ENCODE results near the gene TMEM239. TPM values are rescaled to one million over a fixed set of nuclear protein-coding genes. Genes with fewer than 3 reads are reported as not detected.
"Not testable (repeated sequence)": the region's sequence is repeated elsewhere in the genome, so short reads cannot be mapped to it uniquely, and the experiment has no call there.

Gene TMEM239
- total RNA-seq = not detected
- total RNA-seq = 0 reads per million in 2 donors

- ATAC-seq (no peak), DNase-seq (no peak)
- H3K9me3 ChIP-seq (ENCODE audit: control insufficient read depth, low read length, poor library complexity, severe bottlenecking) = no peaks in the 10 kb centered on the region
- Mint-ChIP-seq H3K27me3 (peaks cover 34% of the 10 kb centered on the region), H3K4me3 (no peak within 1 kb of the TSS), H3K27ac (peak within 1 kb of the TSS; percentile 68), H3K36me3 (ENCODE audit: low read depth) (peaks cover 7% of the 10 kb centered on the region), H3K4me1 (peaks cover 12% of the 10 kb centered on the region)
Measured at GRCh38 chr20:2816030-2816582, at the start of gene TMEM239. Gene TMEM239, plus strand, starts transcription at chr20:2816364. Its CDS starts 191 bp downstream, at chr20:2816555.

GRCh38 chr20:2767768-2768631 lies 48.2 kb upstream of the TMEM239 start:
- ATAC-seq = no peak
- Mint-ChIP-seq H3K4me3 (no peak overlapping the region), H3K27me3 (peaks cover 29% of the 10 kb centered on the region), H3K4me1 (peaks cover 2% of the 10 kb centered on the region), H3K27ac (no peak overlapping the region), H3K36me3 (ENCODE audit: low read depth) (peaks cover 6% of the 10 kb centered on the region)
- no peak for DNase-seq
- H3K9me3 ChIP-seq (ENCODE audit: control insufficient read depth, low read length, poor library complexity, severe bottlenecking) = no peaks in the 10 kb centered on the region

GRCh38 chr20:2768632-2769015 lies 47.5 kb upstream of the TMEM239 start:
- peaks cover 2% of the 10 kb centered on the region for H3K4me1 Mint-ChIP-seq
- peaks cover 29% of the 10 kb centered on the region for H3K27me3 Mint-ChIP-seq
- DNase-seq (no peak), ATAC-seq (no peak)
- H3K27ac Mint-ChIP-seq = no peak overlapping the region
- H3K4me3 Mint-ChIP-seq = no peak overlapping the region
- no peaks in the 10 kb centered on the region for H3K9me3 ChIP-seq (ENCODE audit: control insufficient read depth, low read length, poor library complexity, severe bottlenecking)
- H3K36me3 Mint-ChIP-seq (ENCODE audit: low read depth) = peaks cover 6% of the 10 kb centered on the region

GRCh38 chr20:2770091-2770490 lies 46.1 kb upstream of the TMEM239 start:
- H3K4me1 Mint-ChIP-seq; H3K4me3 Mint-ChIP-seq; DNase-seq; H3K36me3 Mint-ChIP-seq (ENCODE audit: low read depth); H3K27ac Mint-ChIP-seq; H3K9me3 ChIP-seq (ENCODE audit: control insufficient read depth, low read length, poor library complexity, severe bottlenecking); ATAC-seq: not testable (repeated sequence)
- H3K27me3 Mint-ChIP-seq = peaks cover 34% of the 10 kb centered on the region

DNA sequence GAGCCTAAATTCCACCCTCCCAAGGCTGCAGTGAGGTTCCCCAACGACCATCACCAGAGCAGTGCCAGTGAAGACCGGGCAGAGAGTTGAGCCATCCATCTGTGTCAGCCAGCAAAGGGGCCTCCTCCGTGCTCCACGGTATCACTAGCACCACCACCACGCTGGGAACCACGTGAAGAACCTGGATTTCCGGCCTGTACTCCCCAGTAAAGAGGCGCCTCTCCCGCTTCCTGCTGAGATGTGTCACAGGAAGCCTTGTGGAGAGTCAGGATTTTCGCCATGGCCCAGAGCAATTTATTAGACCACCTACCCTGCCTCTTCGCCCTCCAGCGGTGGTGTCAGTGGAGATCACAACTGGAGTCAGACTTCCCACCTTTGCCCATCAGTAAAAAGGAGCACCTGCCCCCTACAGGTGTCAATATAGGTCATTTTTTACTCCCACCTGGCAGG lies 44.5 kb upstream of the TMEM239 start:
- Mint-ChIP-seq H3K4me1 (peaks cover 2% of the 10 kb centered on the region), H3K4me3 (peak overlapping the region; percentile 7), H3K36me3 (ENCODE audit: low read depth) (peaks cover 6% of the 10 kb centered on the region), H3K27ac (no peak overlapping the region), H3K27me3 (peaks cover 36% of the 10 kb centered on the region)
- ATAC-seq = no peak
- no peak for DNase-seq
- no peaks in the 10 kb centered on the region for H3K9me3 ChIP-seq (ENCODE audit: control insufficient read depth, low read length, poor library complexity, severe bottlenecking)

GRCh38 chr20:2773812-2774211 lies 42.4 kb upstream of the TMEM239 start:
- H3K9me3 ChIP-seq (ENCODE audit: control insufficient read depth, low read length, poor library complexity, severe bottlenecking) = no peaks in the 10 kb centered on the region
- Mint-ChIP-seq H3K27me3 (peaks cover 25% of the 10 kb centered on the region), H3K4me1 (peaks cover 2% of the 10 kb centered on the region), H3K4me3 (no peak overlapping the region), H3K27ac (no peak overlapping the region), H3K36me3 (ENCODE audit: low read depth) (peaks cover 2% of the 10 kb centered on the region)
- DNase-seq (no peak), ATAC-seq (no peak)

- ATAC-seq = no peak
- H3K9me3 ChIP-seq (ENCODE audit: control insufficient read depth, low read length, poor library complexity, severe bottlenecking) = no peaks in the 10 kb centered on the region
- H3K4me1 Mint-ChIP-seq = peaks cover 2% of the 10 kb centered on the region
- no peak overlapping the region for H3K27ac Mint-ChIP-seq
- H3K27me3 Mint-ChIP-seq = peaks cover 22% of the 10 kb centered on the region
- no peak overlapping the region for H3K4me3 Mint-ChIP-seq
- H3K36me3 Mint-ChIP-seq (ENCODE audit: low read depth) = no peaks in the 10 kb centered on the region
- DNase-seq = no peak
Measured at GRCh38 chr20:2775139-2775538, 41.0 kb upstream of the TMEM239 start.

DNA sequence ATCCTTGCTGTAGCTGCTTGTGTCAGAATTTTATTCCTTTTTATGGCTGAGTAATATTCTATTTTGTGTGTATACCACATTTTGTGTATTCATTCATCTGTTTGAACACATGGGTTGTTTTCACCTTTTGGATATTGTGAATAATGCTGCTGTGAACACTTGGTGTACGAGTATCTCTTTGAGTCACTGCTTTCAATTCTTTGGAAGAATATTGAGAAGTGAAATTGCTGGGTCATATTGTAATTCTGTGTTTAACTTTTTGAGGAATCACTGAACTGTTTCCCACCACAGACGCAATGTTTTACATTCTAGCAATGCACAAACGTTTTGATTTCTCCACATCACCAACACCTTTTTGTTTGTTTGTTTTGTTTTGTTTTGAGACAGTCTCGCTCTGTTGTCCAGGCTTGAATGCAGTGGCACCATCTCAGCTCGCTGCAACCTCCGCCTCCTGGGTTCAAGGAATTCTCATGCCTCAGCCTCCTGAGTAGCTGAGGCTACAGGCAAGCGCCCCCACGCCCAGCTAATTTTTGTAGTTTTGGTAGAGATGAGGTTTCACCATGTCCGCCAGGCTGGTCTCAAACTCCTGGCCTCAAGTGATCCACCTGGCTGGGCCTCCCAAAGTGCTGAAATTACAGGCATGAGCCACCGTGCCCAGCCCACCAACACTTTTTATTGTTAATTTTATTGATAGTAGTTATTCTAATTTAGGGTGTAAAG lies 37.4 kb upstream of the TMEM239 start:
- H3K4me1 Mint-ChIP-seq = no peaks in the 10 kb centered on the region
- DNase-seq = no peak
- H3K4me3 Mint-ChIP-seq = no peak overlapping the region
- H3K27ac Mint-ChIP-seq = no peak overlapping the region
- ATAC-seq = no peak
- H3K27me3 Mint-ChIP-seq = peaks cover 37% of the 10 kb centered on the region
- H3K9me3 ChIP-seq (ENCODE audit: control insufficient read depth, low read length, poor library complexity, severe bottlenecking) = no peaks in the 10 kb centered on the region
- H3K36me3 Mint-ChIP-seq (ENCODE audit: low read depth) = peaks cover 3% of the 10 kb centered on the region

DNA sequence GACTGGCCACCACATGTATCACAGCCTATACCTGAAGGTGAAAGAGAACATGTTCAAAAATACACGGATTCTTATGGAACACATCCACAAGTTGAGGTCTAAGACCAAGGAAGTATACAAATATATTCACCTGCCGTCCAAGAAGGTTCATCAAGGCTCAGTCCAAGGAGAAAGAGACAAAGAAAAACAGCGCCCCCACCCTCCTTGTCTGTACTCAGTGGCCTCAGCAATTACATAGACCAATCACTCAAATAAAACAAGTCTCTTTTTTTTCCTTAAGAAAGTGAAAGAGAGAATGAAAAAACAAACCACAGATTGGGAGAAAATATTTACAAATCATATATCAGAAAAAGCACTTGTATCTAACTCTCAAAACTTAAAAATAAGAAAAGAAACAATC lies 35.2 kb upstream of the TMEM239 start:
- peaks cover under 1% of the 10 kb centered on the region for H3K4me1 Mint-ChIP-seq
- H3K4me3 Mint-ChIP-seq = no peak overlapping the region
- peaks cover 45% of the 10 kb centered on the region for H3K27me3 Mint-ChIP-seq
- peaks cover 5% of the 10 kb centered on the region for H3K36me3 Mint-ChIP-seq (ENCODE audit: low read depth)
- ATAC-seq (no peak), DNase-seq (no peak)
- H3K27ac Mint-ChIP-seq = no peak overlapping the region
- no peaks in the 10 kb centered on the region for H3K9me3 ChIP-seq (ENCODE audit: control insufficient read depth, low read length, poor library complexity, severe bottlenecking)

- H3K36me3 Mint-ChIP-seq (ENCODE audit: low read depth) = peaks cover 5% of the 10 kb centered on the region
- DNase-seq = no peak
- H3K27ac Mint-ChIP-seq = no peak overlapping the region
Measured at GRCh38 chr20:2783908-2784566, 32.1 kb upstream of the TMEM239 start.

DNA sequence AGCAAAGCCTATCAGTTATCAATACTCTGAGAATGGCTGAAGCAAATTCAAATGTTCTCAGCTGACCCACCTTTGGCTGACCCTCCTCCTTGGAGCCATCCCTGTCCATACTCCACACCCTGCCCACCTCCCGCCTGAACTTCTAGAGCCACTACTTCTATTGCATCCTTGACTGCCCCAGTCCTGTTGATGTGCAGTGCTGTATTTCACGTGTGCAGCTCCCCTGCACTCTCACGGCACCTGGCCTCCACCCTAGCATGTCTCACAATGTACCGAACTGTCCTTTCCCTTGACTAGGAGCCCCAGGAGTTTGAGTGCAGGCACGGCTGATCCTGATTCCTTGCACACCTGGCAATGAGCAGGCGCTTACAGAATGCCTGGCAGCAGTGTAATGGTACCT lies 22.7 kb upstream of the TMEM239 start:
- Mint-ChIP-seq H3K4me3 (no peak overlapping the region), H3K27me3 (peaks cover 91% of the 10 kb centered on the region), H3K27ac (no peak overlapping the region), H3K4me1 (peaks cover 6% of the 10 kb centered on the region), H3K36me3 (ENCODE audit: low read depth) (peaks cover 6% of the 10 kb centered on the region)
- no peak for ATAC-seq
- H3K9me3 ChIP-seq (ENCODE audit: control insufficient read depth, low read length, poor library complexity, severe bottlenecking) = no peaks in the 10 kb centered on the region
- DNase-seq = no peak

More at GRCh38 chr20:2783908-2784566, 32.1 kb upstream of the TMEM239 start:
- ATAC-seq = no peak
- Mint-ChIP-seq H3K4me1 (peaks cover 2% of the 10 kb centered on the region), H3K4me3 (no peak overlapping the region), H3K27me3 (peaks cover 47% of the 10 kb centered on the region)
- H3K9me3 ChIP-seq (ENCODE audit: control insufficient read depth, low read length, poor library complexity, severe bottlenecking) = no peaks in the 10 kb centered on the region

DNA sequence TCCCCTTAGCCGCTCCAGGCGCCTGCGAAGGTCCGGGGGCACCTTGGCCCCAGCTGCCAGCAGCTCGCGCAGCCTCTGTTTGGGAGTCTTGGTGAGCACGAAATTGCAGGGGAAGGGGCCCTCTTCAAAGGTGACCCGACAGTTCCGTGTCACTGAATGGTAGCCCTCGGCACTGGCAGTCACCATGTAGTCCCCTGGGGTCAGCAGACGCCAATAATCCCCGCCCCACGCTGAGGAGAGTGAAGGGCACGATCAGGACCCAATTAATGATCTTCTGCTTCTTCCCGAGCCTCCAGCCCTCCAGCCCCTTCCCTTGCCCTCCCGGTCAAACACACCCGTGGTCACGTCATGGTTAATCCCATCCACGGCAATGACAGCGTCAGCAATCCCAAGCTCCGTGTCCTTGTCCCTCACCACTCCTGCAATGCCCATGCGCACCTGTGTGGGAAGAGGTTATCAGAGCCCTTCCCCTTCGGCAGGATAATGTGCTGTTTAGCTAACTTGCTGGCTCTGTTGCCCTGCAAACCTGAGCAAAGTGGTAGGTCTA lies 21.9 kb upstream of the TMEM239 start:
- ATAC-seq (no peak), DNase-seq (no peak)
- Mint-ChIP-seq H3K4me1 (peaks cover 11% of the 10 kb centered on the region), H3K36me3 (ENCODE audit: low read depth) (peaks cover 6% of the 10 kb centered on the region), H3K4me3 (no peak overlapping the region), H3K27ac (no peak overlapping the region), H3K27me3 (peaks cover 91% of the 10 kb centered on the region)
- H3K9me3 ChIP-seq (ENCODE audit: control insufficient read depth, low read length, poor library complexity, severe bottlenecking) = no peaks in the 10 kb centered on the region
